ENCODE data around the gene MAB21L1.

MAB21L1 gene
- 0 to 0.08 (median 0) reads per million in 18 experiments for total RNA-seq

DNA sequence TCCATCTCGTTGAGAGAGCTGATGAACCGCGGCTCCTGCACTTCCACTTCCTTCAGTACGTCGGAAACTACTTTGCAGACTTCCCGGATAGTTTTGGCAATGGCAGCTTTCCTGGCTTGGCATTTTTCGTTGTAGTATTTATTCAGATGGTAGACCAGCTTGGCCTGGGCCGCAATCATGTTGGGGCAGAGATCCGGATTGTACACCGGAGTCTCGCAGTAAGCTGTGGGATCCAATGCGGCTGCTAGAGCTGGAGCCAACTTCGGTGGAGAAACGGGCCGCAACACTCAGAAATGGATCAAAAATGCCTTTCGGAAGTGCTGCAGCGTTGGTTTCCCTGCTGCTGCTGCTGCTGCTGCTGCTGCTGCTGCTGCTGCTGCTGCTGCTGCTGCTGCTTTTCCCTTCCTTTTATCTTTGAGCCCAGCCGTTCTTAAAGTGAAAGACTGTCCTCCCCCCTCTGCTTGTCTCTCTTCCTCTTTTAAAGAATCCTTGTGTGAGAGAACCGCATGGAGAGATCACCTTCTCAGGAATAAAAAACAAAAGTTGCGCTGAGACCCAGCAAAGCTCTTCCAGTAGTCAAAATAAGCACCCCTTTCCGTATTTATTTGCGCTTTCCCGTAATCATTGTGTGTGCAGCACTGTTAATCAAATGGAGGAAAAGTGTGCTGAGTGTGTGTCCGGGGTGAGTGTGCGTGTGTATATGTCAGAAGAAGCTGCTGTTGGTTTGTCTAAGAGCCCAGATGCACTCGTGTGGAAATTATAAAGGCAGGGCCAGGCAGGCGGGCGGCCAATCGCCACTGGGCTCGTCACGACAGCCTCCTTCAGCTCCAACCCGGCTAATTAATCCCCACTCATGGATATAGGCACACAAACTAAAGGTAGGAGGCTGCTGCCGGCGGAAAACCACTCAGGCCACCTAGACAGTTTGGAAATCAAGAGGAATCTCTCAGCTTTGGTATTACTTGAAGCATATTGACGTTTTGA lies at the start of gene MAB21L1:
MAB21L1 (minus strand) TSS at position 730 of the 984 bp plus-strand sequence; CDS start at position 179, 551 bp downstream.
- no peak for DNase-seq

DNA sequence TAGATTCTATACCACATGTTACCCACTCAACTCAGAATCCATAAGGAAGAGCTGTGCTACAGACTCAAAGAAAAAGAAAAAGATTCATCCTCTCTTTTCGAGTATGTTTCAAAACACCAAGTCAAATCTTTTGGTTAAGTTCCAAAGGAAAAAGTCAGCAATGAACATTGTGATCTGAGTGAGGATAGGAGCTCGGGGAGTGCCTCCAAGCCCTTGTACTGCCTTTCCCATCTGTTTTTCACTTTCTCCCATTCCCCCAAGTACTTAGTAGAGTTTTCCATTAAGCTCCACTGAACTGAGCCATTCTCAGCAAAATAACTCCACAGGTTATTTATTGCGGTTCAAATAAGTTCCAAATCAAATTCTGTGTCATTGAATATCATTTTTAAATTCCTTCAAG lies 47.7 kb upstream of the MAB21L1 start:
- DNase-seq = no peak

DNA sequence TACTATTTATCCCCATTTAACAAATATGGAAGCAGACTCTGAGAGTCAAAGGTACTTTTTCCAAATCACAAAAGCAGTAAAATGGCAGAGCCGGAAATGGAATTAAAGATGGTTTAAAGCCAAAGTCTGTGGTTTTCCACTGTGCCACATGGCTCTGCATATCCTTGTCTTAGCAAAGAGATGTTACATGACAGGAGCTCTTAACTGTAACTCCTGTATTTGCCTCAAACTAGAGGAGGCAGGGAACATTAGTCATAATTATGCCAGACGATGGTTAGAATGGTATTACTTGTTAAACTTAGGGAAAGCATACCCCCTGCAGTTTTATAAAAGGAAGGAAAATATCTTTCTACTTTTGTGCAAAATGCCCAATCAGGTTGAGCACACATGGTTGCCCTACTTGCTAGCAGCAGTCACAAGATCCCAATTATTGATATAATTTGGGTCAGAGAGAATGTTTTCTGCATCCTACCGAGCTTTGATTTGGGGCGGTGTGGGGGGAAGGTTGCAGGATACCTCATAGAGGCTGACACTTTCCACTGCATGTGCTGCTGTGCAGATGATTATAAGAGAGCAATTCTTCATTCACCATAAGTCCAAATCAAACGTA lies 42.0 kb upstream of the MAB21L1 start:
- no peak for DNase-seq

DNA sequence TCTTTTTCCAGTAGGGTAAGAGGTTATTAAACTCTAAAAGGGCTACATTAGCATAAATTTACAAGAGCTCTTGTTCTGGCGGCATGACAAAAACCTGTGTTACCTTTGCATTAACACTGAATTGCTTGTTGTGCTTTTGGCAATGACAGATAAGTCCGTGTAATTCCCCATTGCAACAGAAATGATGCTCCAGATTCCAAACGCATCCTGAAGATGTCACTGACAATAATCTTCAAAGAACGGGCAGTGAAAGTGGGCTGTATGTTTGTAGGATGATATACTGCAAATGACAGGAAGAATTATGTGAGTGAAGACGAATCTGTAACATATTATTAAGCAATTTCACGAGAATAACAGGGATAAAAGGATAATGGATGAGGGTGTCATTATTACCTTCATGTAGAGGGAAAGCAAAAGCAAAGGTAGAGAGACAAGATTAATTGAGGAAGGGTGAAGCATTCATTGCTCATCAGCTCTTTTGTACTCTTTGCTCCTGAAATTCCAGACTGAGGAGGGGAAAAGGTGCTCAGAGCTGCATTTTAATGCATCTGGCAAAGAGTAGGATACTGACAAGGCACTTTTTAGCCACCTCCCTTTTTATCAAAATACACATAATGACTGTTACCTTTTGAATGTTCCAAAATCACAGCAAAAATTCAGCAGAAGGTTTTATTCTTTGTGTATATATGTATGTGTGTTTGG lies 38.5 kb upstream of the MAB21L1 start:
- no peak for DNase-seq

DNA sequence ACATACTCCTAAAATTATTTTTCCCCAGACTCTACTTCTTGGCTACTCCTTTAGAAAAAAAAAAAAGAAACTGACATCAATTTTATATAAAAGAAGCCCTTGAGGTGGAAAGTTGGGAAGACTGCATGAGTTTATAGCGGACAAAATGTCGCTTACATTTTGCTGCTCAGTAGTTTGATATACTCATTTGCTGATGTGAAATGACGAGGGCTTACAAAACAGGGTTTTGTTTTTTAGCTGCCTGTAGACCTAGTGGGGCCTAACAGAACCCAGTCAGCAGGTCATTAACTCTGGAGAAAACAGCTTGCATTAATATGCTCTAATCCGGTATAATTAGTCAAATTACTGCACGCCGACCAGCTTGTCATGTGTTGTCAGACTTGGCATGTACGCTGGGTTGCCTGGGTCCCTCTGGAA lies 37.6 kb upstream of the MAB21L1 start:
- no peak for DNase-seq

DNA sequence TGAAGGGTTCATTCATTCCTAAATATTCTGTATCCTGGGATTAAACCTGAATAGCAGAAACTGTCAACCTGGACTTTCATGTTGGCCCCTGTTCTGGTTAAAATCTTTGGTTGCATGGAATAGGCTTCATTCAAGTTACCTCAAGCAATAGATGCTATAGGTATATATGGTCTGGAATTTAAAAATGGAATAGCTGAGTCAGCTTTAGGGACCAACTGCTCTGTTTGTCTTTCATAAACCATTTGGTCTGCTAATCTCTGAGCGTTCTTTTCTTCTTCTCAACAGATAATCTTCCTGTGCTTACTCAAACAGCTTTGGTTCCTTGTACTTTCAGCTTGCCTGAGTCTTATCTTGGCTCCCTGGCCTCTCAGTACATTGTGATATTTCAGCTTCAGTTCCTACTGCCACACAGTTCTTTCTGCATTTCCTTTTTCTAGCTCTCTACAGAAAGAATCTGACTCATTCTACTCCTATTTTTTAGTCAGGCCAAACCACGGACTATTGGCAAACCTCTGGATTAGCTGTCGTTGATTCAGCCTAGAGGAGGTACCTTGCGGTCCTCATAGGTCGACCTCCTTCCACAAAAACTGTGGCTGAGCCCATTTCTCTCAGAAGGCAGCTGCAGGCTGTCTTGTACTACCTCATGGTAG lies 35.9 kb upstream of the MAB21L1 start:
- peak; percentile 40 to 56 for DNase-seq

DNA sequence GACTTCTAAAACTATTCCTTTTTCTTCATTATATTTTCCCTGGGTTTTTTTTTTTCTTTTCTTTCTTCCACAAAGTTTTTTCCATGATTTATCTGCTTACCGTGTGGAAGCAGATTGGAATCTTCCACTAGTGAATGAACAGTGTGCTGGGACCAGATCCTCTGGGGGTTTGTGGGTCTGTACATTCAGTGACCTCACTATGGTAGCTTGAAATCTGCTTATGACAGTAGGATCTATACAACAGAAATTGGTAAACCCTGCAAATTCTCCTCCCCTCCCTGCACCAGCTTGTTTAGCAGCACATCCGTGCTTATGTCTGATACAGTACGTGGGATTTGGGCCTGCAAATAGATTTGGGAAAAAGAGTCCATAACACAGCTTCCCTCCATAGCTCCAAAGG lies 26.0 kb upstream of the MAB21L1 start:
- no peak for DNase-seq

DNA sequence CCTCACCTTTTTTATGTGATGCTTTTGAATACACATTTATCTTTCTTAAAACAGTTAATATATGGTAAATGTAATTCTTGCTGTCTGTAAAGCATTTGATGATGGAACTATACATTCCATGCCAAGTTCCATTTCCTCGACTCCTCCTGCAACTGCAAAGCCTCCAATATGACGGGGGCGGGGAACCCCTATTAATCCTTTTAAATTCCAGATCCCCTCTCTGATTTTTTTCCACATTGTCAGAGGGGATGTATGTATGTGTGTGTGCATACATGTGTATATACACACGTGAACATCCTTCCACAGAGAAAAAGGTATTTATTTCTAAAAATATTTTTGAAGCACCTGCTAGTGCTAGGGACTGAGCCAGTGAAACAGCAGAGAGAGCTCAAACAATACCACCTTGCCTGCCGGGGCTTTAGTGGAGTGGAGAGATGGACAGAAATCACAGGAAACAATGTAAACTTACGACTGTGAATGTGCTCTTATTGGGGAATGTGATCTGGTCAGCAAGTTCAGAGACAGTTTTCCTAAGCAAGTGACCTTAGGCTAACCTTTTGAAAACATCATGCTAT lies 25.3 kb upstream of the MAB21L1 start:
- no peak for DNase-seq

DNA sequence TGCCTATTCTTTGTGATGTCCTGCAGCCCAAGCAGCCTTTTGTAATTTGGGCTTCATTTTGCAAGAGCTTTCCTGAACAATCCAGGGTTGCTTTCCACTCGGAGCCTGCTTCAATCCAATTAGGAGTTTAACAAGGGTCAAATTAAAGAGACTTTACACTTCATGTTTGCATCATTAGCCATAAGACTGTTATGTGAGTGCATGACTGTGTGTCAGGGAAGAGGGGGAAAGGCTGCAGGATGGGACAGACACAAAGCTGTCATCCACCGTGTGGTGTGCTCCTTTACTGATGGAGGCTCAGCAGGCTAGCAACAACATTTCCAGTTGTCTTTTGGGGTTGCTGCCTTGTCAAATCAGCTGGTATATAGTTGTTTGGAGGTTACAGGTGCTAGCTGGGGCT lies 23.7 kb upstream of the MAB21L1 start:
- DNase-seq = no peak

DNA sequence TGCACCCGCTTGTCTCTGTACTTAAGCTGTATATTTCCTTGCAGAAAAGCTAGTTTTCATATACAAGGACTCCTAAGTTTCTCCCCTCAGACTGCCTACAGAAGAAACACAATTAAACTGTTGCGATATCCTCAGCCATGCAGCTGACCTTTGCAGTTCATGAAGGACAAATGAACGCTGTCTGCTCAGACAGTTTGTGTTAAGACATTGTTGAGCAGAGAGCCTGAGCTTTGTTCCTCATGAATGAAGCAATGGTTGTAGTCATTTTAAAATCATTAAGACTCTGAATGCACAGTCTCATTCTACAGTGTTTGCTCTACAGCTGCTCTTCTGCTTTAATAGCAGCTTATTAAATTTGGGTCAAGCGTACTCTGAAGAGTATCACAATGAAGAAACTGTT lies 23.2 kb upstream of the MAB21L1 start:
- no peak for DNase-seq

DNA sequence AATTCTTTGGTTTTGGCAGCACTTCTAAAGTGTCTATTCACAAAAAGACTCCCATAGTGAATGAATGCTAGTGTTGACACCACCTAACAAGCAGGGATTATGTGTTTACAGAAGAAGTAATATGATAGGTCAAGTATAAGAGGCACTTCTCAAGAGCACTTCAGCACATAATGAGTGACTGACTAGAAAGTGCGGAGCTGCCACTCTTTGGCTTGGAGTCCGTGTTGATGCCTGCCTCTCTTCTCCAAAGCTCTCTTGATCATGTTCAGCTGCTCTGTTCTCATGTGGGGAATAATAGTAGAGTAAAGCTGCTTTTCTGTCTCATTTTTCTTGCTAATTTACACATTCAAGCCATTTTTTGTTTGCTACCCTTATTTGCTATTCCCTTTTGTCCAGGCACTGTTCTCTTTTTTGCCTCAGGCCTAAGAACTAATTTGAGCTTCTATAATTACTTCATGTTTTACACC lies 22.7 kb upstream of the MAB21L1 start:
- no peak for DNase-seq

DNA sequence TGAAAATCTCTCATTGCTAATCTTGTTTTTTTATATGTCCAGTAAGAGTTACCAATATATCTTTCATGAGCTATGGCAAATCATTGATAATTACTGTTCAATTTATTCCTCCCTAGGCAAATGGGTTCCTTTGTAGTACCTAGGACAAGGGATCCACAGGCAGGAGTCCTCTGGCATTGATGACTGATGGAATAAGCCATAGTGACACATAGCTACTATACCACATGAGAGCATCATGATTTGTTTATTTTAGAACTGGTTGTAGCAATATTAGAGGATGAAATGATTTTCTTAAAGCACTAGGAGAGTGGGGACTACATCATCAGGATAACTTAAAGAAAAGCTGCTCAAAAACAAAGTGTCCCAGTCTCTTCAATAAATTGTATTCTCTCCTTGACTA lies 21.7 kb upstream of the MAB21L1 start:
- DNase-seq = no peak

DNA sequence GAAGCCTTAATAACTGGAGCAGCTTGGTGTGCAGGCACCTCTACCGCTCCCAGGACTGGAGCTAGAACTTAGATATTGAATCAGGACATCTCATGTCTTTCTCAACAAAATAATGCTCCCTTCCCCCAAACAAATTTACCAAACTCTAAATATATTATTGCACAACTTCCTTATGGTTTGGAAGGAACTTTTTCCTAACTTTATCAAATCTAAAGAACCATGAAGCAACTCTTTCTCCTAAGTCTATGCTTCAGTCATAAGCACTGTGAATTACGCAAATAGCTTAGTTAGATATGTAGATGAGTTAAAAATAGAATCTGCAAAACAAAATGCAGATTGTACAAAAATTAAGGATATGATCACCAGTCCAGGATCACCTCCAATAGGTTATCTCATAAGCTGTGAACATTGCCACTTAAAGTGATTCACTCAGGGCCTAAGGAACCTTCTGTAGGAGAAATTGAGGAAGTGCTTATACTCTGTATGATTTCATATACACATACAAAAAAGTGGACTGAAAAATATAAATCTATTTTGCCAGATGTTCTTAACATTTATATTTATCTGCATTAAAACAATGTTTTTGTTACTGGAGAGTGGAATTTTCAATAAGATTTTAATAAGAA lies 20.4 kb upstream of the MAB21L1 start:
- DNase-seq = peak; percentile 44 to 63

DNA sequence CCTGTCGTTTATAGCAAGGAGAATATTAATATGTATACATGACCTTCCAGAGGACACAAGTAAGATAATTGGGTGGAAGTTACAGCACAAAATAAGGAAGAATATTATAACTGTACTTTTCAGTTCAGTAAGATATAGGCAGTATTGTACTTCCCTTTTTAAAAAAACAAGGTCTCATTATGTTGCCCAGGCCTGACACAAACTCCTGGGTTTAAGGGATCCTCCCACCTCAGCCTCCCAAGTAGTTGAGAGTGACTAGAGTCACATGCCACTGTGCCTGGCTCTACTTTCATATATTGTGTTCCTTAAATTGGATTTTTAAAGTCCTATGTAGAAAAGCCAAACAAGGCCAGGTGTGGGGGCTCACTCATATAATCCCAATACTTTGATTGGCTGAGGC lies 19.5 kb upstream of the MAB21L1 start:
- DNase-seq = peak; percentile 41 to 58

DNA sequence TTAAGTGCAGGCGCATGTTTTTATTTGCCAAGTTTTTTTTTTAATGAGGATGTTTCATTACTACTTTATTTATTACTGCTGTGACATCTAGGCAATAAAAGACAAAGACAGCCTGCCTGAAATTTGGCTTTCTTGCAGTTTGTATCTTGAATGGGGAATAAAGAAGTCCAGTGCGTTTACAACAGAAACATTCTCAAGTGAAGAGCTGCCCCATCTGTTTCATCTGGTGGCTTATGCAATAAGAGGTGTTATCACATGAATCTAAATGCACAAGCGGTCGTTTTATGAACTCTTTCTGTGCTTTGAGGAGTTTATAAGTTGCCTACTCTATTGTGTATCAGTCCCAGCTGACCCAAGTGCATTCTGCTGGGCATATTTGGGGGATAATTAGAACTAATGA lies 12.6 kb upstream of the MAB21L1 start:
- no peak for DNase-seq

DNA sequence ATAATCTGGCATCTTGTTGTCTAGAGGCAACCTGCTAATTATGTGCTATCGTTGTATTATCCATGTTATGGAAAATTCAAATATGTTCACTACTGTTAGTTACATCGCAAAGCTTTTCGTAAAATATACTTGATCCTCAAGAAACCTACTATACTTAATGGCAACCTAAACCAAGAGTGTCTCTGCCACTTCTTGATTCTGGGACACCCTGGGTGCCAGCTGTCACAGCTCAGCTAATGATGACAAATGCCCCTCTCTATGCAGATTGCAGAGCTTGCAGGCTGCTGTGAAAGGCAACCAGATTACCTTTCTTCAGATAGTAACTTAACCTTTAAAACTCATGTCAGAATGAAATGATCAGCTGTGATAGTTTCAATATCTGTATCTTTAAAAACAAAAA lies 8.9 kb upstream of the MAB21L1 start:
- no peak for DNase-seq

DNA sequence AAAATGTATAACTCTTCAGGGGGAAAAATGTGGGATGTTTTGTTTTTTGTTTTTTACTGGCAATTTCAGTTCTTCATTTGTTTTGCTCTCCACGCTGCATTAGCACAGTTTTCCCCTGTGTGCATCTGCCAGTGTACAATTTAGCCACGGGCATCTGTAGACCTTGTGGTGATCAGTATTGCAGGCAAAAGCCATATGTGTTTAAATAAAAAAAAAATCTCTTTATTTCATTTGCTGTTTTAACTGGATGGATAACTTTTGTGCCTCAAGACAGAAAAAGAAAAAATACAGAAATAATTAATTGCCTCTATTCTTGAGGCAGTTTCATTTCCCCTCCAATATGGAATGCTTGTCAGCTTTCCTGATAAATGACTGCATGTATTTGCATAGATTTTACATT lies 7.9 kb upstream of the MAB21L1 start:
- DNase-seq = no peak

DNA sequence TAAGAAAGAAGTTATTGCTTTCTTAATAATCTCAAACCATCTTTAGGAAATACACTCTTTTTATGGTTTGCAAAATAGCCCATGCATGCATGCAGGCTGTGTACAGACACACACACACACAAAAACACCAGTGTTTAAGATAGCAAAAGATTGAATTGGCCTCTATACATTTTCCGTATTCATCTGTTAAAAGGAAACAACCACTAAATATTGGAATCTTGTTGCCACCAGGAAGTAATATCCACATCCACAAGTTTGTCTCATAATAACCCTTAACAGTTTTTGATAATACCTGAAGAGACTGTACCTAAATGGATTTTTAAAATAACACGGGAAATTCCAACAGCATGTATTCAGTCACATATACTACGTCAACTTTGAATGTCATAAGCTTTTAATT lies 7.3 kb upstream of the MAB21L1 start:
- DNase-seq = no peak

DNA sequence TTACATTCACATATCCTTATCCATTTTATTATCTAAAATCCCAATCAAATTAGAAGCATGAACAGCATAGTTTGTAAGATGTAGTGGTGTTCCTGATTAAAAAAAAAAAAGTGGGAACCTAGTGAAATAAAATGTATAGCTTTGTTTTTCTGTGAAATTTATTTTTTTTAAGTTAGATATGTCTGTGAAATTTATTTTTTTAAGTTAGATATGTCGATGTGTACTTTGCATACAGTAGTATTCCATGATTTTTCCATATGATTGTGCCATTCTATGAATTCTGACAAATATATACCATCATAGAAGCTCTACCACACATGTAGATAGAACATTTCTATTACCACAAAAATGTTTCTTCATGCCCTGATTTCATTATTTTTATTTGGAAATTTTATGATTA lies 6.0 kb upstream of the MAB21L1 start:
- no peak for DNase-seq

DNA sequence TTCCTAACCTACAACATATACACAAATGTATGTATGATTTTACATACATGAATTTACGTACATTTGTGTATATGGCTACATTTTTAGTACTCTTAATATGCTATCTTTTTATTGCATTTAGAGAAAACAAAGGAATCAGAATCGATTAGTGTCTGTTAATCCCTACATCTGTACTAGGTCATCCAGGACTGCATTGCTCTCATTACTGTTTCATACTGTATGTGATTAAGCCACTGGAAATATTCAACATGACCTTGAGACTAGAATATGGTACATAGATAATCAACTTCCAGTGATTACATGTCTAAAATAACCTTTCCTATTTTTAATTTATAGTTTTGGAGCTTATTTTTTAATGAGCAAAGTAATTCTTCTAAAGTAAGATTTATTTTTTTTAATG lies 5.3 kb upstream of the MAB21L1 start:
- no peak for DNase-seq

DNA sequence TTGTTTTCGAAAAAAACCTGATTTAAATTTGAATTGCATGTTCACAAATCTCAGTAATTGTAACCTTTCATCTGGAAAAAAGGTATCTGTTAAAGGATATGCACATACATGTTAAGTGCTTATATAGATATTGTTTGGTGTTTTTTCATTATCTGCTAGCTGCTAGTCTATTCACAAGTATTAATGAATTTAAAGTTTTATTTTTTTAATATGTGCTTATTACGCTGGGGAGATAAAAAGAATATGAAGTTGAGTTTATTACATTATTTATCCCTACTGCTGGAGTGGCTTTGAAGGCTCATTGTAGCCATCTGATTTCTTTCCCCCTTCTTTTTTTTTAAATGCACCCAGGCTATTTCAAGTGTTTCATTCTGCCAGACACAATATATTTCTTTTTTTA lies 3.9 kb upstream of the MAB21L1 start:
- DNase-seq = no peak

DNA sequence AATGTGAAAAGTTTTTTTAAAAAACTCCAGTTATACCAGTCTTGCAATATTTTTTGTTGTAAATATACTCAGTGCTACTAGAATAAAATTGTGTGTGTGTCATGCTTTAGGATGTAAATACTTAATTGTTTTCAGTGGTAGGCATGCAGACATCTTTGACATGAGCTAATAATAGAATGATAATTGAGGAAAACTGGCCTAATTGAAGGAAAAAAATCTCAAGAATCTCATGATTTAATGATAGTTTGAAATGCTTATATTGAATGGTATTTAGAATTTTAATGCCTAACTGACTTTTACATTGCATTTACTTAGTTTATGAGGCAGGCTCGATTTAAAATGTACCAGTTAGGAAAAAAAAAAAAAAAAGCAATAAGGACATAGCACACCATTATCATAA lies 3.2 kb upstream of the MAB21L1 start:
- DNase-seq = no peak

Measured in inflammatory macrophage (primary cell).